ENCODE results near the gene AMBN.
A peak's percentile ranks its signal among the peaks of the same experiment; 100 is the strongest.

DNA sequence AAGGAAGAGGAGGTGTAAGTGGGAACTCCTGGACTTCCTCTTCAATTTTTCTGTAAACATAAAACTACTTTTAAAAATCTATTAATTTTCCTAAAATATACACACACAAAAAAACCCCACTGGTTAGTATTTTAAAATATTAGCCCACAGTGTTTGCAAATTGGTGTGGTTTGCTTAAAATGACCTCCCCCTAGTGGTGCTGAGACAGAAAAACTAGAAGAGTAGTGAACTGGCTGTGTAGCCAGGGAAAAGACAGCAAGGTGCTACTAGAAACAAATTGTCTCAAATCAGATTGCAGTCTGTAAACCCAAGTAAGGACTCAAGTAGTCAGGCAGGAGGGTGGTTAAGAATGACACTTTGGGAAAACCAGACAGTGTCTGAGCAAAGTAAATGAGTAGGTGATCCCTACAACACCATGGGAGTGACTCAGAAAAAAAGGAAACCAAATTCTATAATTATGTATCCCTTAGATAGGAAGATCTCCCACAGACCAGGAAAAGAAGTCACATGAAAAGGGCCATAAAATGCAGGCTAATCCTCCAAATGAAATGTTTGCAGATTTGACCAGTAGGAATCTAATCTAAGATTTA lies 47.7 kb upstream of the AMBN start:
- no peak for TF ChIP-seq POLR2A (IDR thresholded peaks at IDR 0.05)
- TF ChIP-seq CTCF (IDR thresholded peaks at IDR 0.05): peak in 3 of 4 experiments; percentile 22 to 41 (median 35)

All from prostate gland (tissue), 2 donors.